ENCODE results near the gene TBCD.

GRCh38 chr17:82956146-82956725 is 204.4 kb downstream of the TBCD start:
- TF ChIP-seq POLR2A (IDR thresholded peaks at IDR 0.05): no peak
- TF ChIP-seq CTCF (IDR thresholded peaks at IDR 0.05): no peak
